H9 (cell line): ENCODE results near the gene FGB. TPM values are rescaled to one million over a fixed set of nuclear protein-coding genes. Genes with fewer than 3 reads are reported as not detected.

ENCODE experiments used
- DNase-seq: peaks from one replicate; pipeline ENCODE4 v3.0.0-alpha.2; 2017
- H2AFZ ChIP-seq: one replicate; pipeline ENCODE4 v1.6.1; 2013; ENCODE audit warnings: mild to moderate bottlenecking, low read length, control low read depth, moderate library complexity
- H2AK5ac ChIP-seq: 2 replicates; pipeline ENCODE4 v1.6.1; 2013; ENCODE audit warnings: low read length, control low read depth, mixed read lengths; ENCODE audit not compliant: insufficient read length
- H2BK120ac ChIP-seq: one replicate; pipeline ENCODE4 v1.6.1; 2013; ENCODE audit warnings: low read depth, mild to moderate bottlenecking, low read length, control low read depth, inconsistent platforms; ENCODE audit not compliant: poor library complexity, severe bottlenecking
- H2BK12ac ChIP-seq: 2 replicates; pipeline ENCODE4 v1.6.1; 2013; ENCODE audit warnings: low read length, control low read depth, mixed read lengths, low read depth; ENCODE audit not compliant: insufficient read length
- H2BK15ac ChIP-seq: 2 replicates; pipeline ENCODE4 v1.6.1; 2013; ENCODE audit warnings: low read depth, low read length, control low read depth
- H2BK20ac ChIP-seq: one replicate; pipeline ENCODE4 v1.6.1; 2013; ENCODE audit warnings: low read depth, mild to moderate bottlenecking, low read length, control low read depth, inconsistent platforms; ENCODE audit not compliant: poor library complexity, severe bottlenecking
- H2BK5ac ChIP-seq: 2 replicates; pipeline ENCODE4 v1.6.1; 2013; ENCODE audit warnings: low read length, control low read depth, mixed read lengths; ENCODE audit not compliant: insufficient read length
- H3K14ac ChIP-seq: 2 replicates; pipeline ENCODE4 v1.6.1; 2013; ENCODE audit warnings: low read length, control low read depth; ENCODE audit not compliant: insufficient read depth
- H3K18ac ChIP-seq: 2 replicates; pipeline ENCODE4 v1.6.1; 2013; ENCODE audit warnings: low read depth, mild to moderate bottlenecking, mixed read lengths, low read length, control low read depth; ENCODE audit not compliant: insufficient read length
- H3K23ac ChIP-seq: 2 replicates; pipeline ENCODE4 v1.6.1; 2013; ENCODE audit warnings: low read length, control low read depth, mixed read lengths, low read depth; ENCODE audit not compliant: insufficient read length
- H3K23me2 ChIP-seq: 2 replicates; pipeline ENCODE4 v1.6.1; 2013; ENCODE audit warnings: low read depth, mild to moderate bottlenecking, mixed read lengths, low read length, control low read depth; ENCODE audit not compliant: insufficient read length, poor library complexity, severe bottlenecking
- H3K27ac ChIP-seq: 2 replicates; pipeline ENCODE4 v1.5.1; 2013; ENCODE audit warnings: low read length, control low read depth, mixed read lengths, low read depth; ENCODE audit not compliant: insufficient read length
- H3K27me3 ChIP-seq: 2 replicates; pipeline ENCODE4 v1.6.1; 2013; ENCODE audit warnings: low read length, control low read depth, inconsistent platforms; ENCODE audit not compliant: insufficient read depth
- H3K4ac ChIP-seq: 2 replicates; pipeline ENCODE4 v1.6.1; 2013; ENCODE audit warnings: low read depth, mild to moderate bottlenecking, control low read depth, inconsistent platforms, low read length, moderate library complexity
- H3K4me1 ChIP-seq: 2 replicates; pipeline ENCODE4 v1.6.1; 2013; ENCODE audit warnings: low read length, control low read depth, inconsistent platforms; ENCODE audit not compliant: insufficient read depth
- H3K4me2 ChIP-seq: 2 replicates; pipeline ENCODE4 v1.6.1; 2013; ENCODE audit warnings: low read length, control low read depth, mixed read lengths; ENCODE audit not compliant: insufficient read length, insufficient read depth
- H3K56ac ChIP-seq: 2 replicates; pipeline ENCODE4 v1.6.1; 2013; ENCODE audit warnings: low read depth, mild to moderate bottlenecking, mixed read lengths, low read length, control low read depth; ENCODE audit not compliant: insufficient read length
- H3K79me1 ChIP-seq: 2 replicates; pipeline ENCODE4 v1.6.1; 2013; ENCODE audit warnings: low read depth, mild to moderate bottlenecking, moderate library complexity, low read length, control low read depth, inconsistent platforms; ENCODE audit not compliant: insufficient read depth, poor library complexity, severe bottlenecking
- H3K79me2 ChIP-seq: 2 replicates; pipeline ENCODE4 v1.6.1; 2013; ENCODE audit warnings: low read length, control low read depth, inconsistent platforms; ENCODE audit not compliant: insufficient read depth
- H3K9ac ChIP-seq: 2 replicates; pipeline ENCODE4 v1.6.1; 2013; ENCODE audit warnings: low read length, control low read depth, mixed read lengths; ENCODE audit not compliant: insufficient read length; ENCODE audit errors: extremely low read depth
- H3K9me3 ChIP-seq: one replicate; pipeline ENCODE4 v1.6.1; 2013; ENCODE audit warnings: low read depth, low read length, inconsistent platforms; ENCODE audit not compliant: control insufficient read depth
- H3T11ph ChIP-seq: one replicate; pipeline ENCODE4 v1.6.1; 2013; ENCODE audit warnings: mild to moderate bottlenecking, low read length, control low read depth, inconsistent platforms
- H4K20me1 ChIP-seq: one replicate; pipeline ENCODE4 v1.6.1; 2013; ENCODE audit not compliant: control insufficient read depth, insufficient read length, insufficient read depth
- H4K5ac ChIP-seq: 2 replicates; pipeline ENCODE4 v1.6.1; 2013; ENCODE audit warnings: low read depth, mild to moderate bottlenecking, mixed read lengths, low read length, control low read depth; ENCODE audit not compliant: insufficient read length
- H4K8ac ChIP-seq: replicated peaks from 2 replicates; pipeline ENCODE4 v1.6.1; 2013; ENCODE audit warnings: low read length, control low read depth, mixed read lengths, low read depth; ENCODE audit not compliant: insufficient read length
- H4K91ac ChIP-seq: 2 replicates; pipeline ENCODE4 v1.6.1; 2013; ENCODE audit warnings: low read depth, mild to moderate bottlenecking, moderate library complexity, mixed read lengths, low read length, control low read depth; ENCODE audit not compliant: insufficient read length
- H3K27ac Mint-ChIP-seq, 3 experiments: 2 replicates in 2 of 3; 3 replicates in 1 of 3; pipeline ENCODE4 v1.8.0; 2020 to 2021; ENCODE audit warnings: mixed read lengths in 3 of 3, mild to moderate bottlenecking in 1 of 3, moderate library complexity in 1 of 3
- H3K27me3 Mint-ChIP-seq: 2 replicates; pipeline ENCODE4 v1.8.0; 2021; ENCODE audit warnings: low read depth, mild to moderate bottlenecking, moderate library complexity, mixed read lengths
- H3K36me3 Mint-ChIP-seq, 3 experiments: 2 replicates in 2 of 3; 3 replicates in 1 of 3; pipeline ENCODE4 v1.8.0; 2020 to 2021; ENCODE audit warnings: low read depth in 3 of 3, mixed read lengths in 3 of 3; ENCODE audit not compliant: insufficient read depth in 1 of 3
- H3K4me1 Mint-ChIP-seq, 2 experiments: 2 replicates each; pipeline ENCODE4 v1.8.0; 2020; ENCODE audit warnings: mixed read lengths in 2 of 2
- H3K4me3 Mint-ChIP-seq, 2 experiments: 2 replicates in 1 of 2; 3 replicates in 1 of 2; pipeline ENCODE4 v1.8.0; 2020 to 2021; ENCODE audit warnings: mild to moderate bottlenecking in 2 of 2, mixed read lengths in 2 of 2, moderate library complexity in 1 of 2
- H3K9me3 Mint-ChIP-seq, 2 experiments: 2 replicates in 1 of 2; 3 replicates in 1 of 2; pipeline ENCODE4 v1.8.0; 2020; ENCODE audit warnings: mild to moderate bottlenecking in 2 of 2, mixed read lengths in 2 of 2, moderate library complexity in 1 of 2
- CTCF ChIP-seq: fragments of 200-600 bp; sonication (generic); conservative IDR thresholded peaks from 3 replicates; pipeline ENCODE4 v1.8.0; 2021; ENCODE audit warnings: antibody characterized with exemption, mild to moderate bottlenecking
- WGBS: extraction: QIAGEN DNeasy Blood & Tissue Kit; methylation state at CpG from one replicate; pipeline ENCODE4 v1.1.7; 2013; ENCODE audit warnings: missing lambda C conversion rate, low lambda C conversion rate, mixed read lengths; ENCODE audit not compliant: insufficient read length; ENCODE audit errors: extremely low coverage; 5-methylcytosine and 5-hydroxymethylcytosine counted together
- total RNA-seq: library from RNA; stranded (reverse); gene quantifications from 2 replicates; pipeline ENCODE4 v1.2.1, GENCODE V29; 2021

The FGB gene
- total RNA-seq, 1 experiment from 2014 or later: not detected

- Histone ChIP-seq H3K18ac (no peak overlapping the region), H3T11ph (no peak overlapping the region), H2BK20ac (no peak overlapping the region), H2BK15ac (no peak overlapping the region), H3K23me2 (no peaks in the 10 kb centered on the region), H2BK5ac (no peak overlapping the region), H3K79me1 (no peaks in the 10 kb centered on the region), H3K14ac (no peak overlapping the region), H2BK12ac (no peak overlapping the region), H2AK5ac (no peak overlapping the region), H3K4me1 (no peaks in the 10 kb centered on the region; the same call in 1 of the 2 replicates), H3K27me3 (no peaks in the 10 kb centered on the region), H2AFZ (no peak overlapping the region), H3K56ac (no peak overlapping the region), H3K23ac (no peak overlapping the region), H4K20me1 (no peaks in the 10 kb centered on the region), H4K91ac (no peak overlapping the region), H3K27ac (no peak overlapping the region), H3K79me2 (no peaks in the 10 kb centered on the region), H3K9ac (no peak overlapping the region), H3K9me3 (no peaks in the 10 kb centered on the region), H2BK120ac (no peak overlapping the region), H4K5ac (no peak overlapping the region), H4K8ac (no peak overlapping the region), H3K4ac (no peak overlapping the region), H3K4me2 (no peak overlapping the region)
- H3K4me1 Mint-ChIP-seq: peaks cover 3% of the 10 kb centered on the region in 2 experiments; a peak in 2 of 4 replicates
- WGBS: no CpG with 5 or more reads among the region's 4 CpGs
- no peak overlapping the region for H3K4me3 Mint-ChIP-seq
- TF ChIP-seq CTCF: no peak
- no peak overlapping the region for H3K27ac Mint-ChIP-seq
- no peaks in the 10 kb centered on the region for H3K9me3 Mint-ChIP-seq
- no peaks in the 10 kb centered on the region for H3K27me3 Mint-ChIP-seq
- DNase-seq: no peak
- H3K36me3 Mint-ChIP-seq: no peaks in the 10 kb centered on the region
Measured at GRCh38 chr4:154604696-154605200, 41.9 kb downstream of the FGB start.
